NCI-H187 (cell line): ENCODE measurements around the gene MORC2.

Experiments used
- DNase-seq, 2 experiments: peaks; one replicate each; lab custom pipeline; 2025; lab: John Stamatoyannopoulos, UW

The MORC2 gene

GRCh38 chr22:30921108-30921507 is 47.5 kb downstream of the MORC2 start:
- no peak for DNase-seq

GRCh38 chr22:30920407-30920806 is 48.2 kb downstream of the MORC2 start:
- peak in 1 of 2 experiments; percentile 2 for DNase-seq

GRCh38 chr22:30919973-30920372 is 48.6 kb downstream of the MORC2 start:
- no peak for DNase-seq

- no peak for DNase-seq
Measured at GRCh38 chr22:30918761-30919160, 49.8 kb downstream of the MORC2 start.

GRCh38 chr22:30910358-30910757 is 58.2 kb downstream of the MORC2 start:
- DNase-seq, result no peak

GRCh38 chr22:30909306-30909705 is 59.3 kb downstream of the MORC2 start:
- DNase-seq, result no peak

GRCh38 chr22:30908051-30908461 is 60.5 kb downstream of the MORC2 start:
- DNase-seq, result no peak

GRCh38 chr22:30906946-30907345 is 61.6 kb downstream of the MORC2 start:
- no peak for DNase-seq

GRCh38 chr22:30906411-30906810 is 62.2 kb downstream of the MORC2 start:
- DNase-seq, result no peak

GRCh38 chr22:30905696-30906341 is 62.8 kb downstream of the MORC2 start:
- DNase-seq, result no peak

- no peak for DNase-seq
Measured at GRCh38 chr22:30903876-30904460, 64.6 kb downstream of the MORC2 start.

GRCh38 chr22:30902496-30903357 is 65.8 kb downstream of the MORC2 start:
- DNase-seq, result no peak

- DNase-seq, result no peak
Measured at GRCh38 chr22:30894371-30894740, 74.2 kb downstream of the MORC2 start.

GRCh38 chr22:30893434-30894370 is 74.9 kb downstream of the MORC2 start:
- DNase-seq, result no peak

GRCh38 chr22:30892731-30893221 is 75.8 kb downstream of the MORC2 start:
- DNase-seq, result no peak

- no peak for DNase-seq
Measured at GRCh38 chr22:30892286-30892685, 76.3 kb downstream of the MORC2 start.

GRCh38 chr22:30891781-30892180 is 76.8 kb downstream of the MORC2 start:
- no peak for DNase-seq

- DNase-seq, result no peak
Measured at GRCh38 chr22:30891443-30891755, 77.2 kb downstream of the MORC2 start.

- DNase-seq, result peak in 1 of 2 experiments; percentile 1
Measured at GRCh38 chr22:30890686-30891442, 77.7 kb downstream of the MORC2 start.

GRCh38 chr22:30889996-30890480 is 78.5 kb downstream of the MORC2 start:
- no peak for DNase-seq
